Peyer's patch (tissue), 4 donors: ENCODE data around the gene PRR23E.

Experiments used
- CTCF ChIP-seq, 6 experiments: fragments of 450-650 bp in 4 of 6; fragments of 200-600 bp in 2 of 6; sonication (generic) in 1 of 6; IDR thresholded peaks; one replicate each; pipeline ENCODE4 v1.5.1; 2017 to 2019; ENCODE audit warnings: antibody characterized with exemption in 6 of 6, mild to moderate bottlenecking in 3 of 6, moderate library complexity in 1 of 6
- POLR2A ChIP-seq, 2 donors: fragments of 450-650 bp; IDR thresholded peaks; one replicate each; pipeline ENCODE4 v1.5.1; 2017; ENCODE audit warnings: antibody characterized with exemption in 2 of 2, mild to moderate bottlenecking in 2 of 2, moderate library complexity in 2 of 2

GRCh38 chr3:127196466-127197299 is 3.8 kb downstream of the PRR23E start:
- TF ChIP-seq POLR2A (IDR thresholded peaks at IDR 0.05) (no peak), CTCF (IDR thresholded peaks at IDR 0.05) (no peak)
